Subcutaneous abdominal adipose tissue (tissue), 5 donors: ENCODE measurements around the gene KRT6B.
"Not testable (repeated sequence)": the region's sequence is repeated elsewhere in the genome, so short reads cannot be mapped to it uniquely, and the experiment has no call there.

Experiments used
- H3K27ac ChIP-seq: one replicate; pipeline ENCODE4 v1.7.0; 2013; ENCODE audit warnings: low read depth, mild to moderate bottlenecking, inconsistent platforms, low read length, moderate library complexity
- H3K27me3 ChIP-seq, 5 donors: one replicate each; pipeline ENCODE4 v1.7.0; 2013; ENCODE audit warnings: low read length in 5 of 5, inconsistent platforms in 1 of 5; ENCODE audit not compliant: control insufficient read depth in 5 of 5, insufficient read depth in 4 of 5
- H3K36me3 ChIP-seq, 5 donors: one replicate each; pipeline ENCODE4 v1.7.0; 2013; ENCODE audit warnings: low read length in 5 of 5; ENCODE audit not compliant: control insufficient read depth in 5 of 5, insufficient read depth in 5 of 5
- H3K4me1 ChIP-seq, 5 donors: one replicate each; pipeline ENCODE4 v1.7.0; 2013; ENCODE audit warnings: low read length in 5 of 5, mild to moderate bottlenecking in 3 of 5, moderate library complexity in 1 of 5; ENCODE audit not compliant: control insufficient read depth in 5 of 5, insufficient read depth in 5 of 5
- H3K4me3 ChIP-seq, 5 donors: one replicate each; pipeline ENCODE4 v1.7.0; 2013; ENCODE audit warnings: low read length in 5 of 5, low read depth in 1 of 5
- H3K9ac ChIP-seq, 5 donors: one replicate each; pipeline ENCODE4 v1.7.0; 2013; ENCODE audit warnings: low read length in 5 of 5, mild to moderate bottlenecking in 4 of 5, moderate library complexity in 3 of 5
- H3K9me3 ChIP-seq, 5 donors: one replicate each; pipeline ENCODE4 v1.7.0; 2013; ENCODE audit warnings: low read length in 5 of 5; ENCODE audit not compliant: control insufficient read depth in 5 of 5
- donor health status: healthy.
- donor health status: healthy.
- donor health status: healthy.
- donor health status: healthy.
- donor health status: healthy.

The KRT6B gene

DNA sequence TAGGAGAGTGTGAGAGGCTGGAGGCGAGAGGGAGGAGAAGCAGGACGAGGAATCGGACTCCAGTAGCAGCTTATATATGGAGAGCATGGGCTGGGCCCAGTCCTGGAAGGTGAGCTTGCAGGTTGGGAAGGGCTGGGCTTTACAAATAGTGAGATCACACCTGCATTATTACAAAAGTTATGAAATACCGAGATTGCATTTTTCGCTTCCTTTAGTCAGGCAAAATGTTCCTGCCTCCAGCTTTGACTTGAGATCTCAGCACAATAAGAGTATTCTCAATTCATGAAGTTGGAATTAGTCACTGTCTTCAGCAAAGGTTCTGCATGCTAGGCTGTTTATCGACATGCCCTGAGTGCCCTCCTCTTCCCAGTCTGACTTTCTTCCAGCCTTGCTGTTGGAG lies at the start of gene KRT6B:
TSS of gene KRT6B (minus strand) at position 46 of the 400 bp plus-strand sequence. CDS start 68 bp downstream, outside the sequence.
- H3K27ac ChIP-seq, result no peak within 1 kb of the TSS
- H3K9ac ChIP-seq, result no peak within 1 kb of the TSS
- no peaks in the 10 kb centered on the region for H3K9me3 ChIP-seq
- no peaks in the 10 kb centered on the region for H3K36me3 ChIP-seq
- no peak within 1 kb of the TSS for H3K4me3 ChIP-seq
- no peaks in the 10 kb centered on the region for H3K27me3 ChIP-seq
- no peaks in the 10 kb centered on the region for H3K4me1 ChIP-seq

DNA sequence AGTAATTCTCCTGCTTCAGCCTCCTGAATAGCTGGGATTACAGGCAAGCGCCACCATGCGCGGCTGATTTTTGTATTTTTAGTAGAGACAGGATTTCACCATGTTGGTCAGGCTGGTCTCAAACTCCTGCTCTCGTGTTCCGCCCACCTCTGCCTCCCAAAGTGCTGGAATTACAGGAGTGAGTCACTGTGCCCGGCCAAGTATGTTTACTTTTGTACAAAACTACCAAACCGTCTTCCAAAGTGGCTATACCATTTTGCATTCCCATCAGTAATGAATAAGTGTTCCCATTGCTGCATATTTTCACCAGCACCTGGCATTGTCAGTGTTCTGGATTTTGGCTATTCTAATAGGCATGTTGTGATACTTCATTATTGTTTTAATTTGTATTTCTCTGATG lies 49.5 kb upstream of the KRT6B start:
- no peak overlapping the region for H3K4me3 ChIP-seq
- no peaks in the 10 kb centered on the region for H3K27me3 ChIP-seq
- H3K9me3 ChIP-seq, result peaks cover 0 to 4% (median 0%) of the 10 kb centered on the region in 5 donors
- no peaks in the 10 kb centered on the region for H3K36me3 ChIP-seq
- H3K27ac ChIP-seq, result no peak overlapping the region
- H3K9ac ChIP-seq, result no peak overlapping the region
- peaks cover 0 to 4% (median 0%) of the 10 kb centered on the region in 5 donors for H3K4me1 ChIP-seq

DNA sequence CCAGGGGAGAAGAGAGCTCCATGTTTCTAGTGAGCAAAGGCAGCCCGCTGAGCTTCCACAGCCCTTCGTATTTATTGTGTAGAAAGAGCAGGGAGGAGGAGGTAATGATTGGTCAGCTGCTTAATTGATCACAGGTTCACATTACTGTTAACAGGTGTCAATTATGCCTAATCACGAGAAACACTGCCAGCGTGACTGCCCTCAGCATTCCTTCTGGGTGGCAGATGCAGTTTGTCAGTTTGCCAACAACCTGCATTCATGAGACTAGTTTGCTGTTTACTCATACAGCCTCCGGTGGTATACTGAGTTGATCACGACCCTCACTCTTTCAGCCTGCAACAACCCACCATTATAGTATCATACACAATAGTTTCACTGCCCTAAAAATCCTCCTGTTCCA lies 48.6 kb upstream of the KRT6B start:
- H3K4me3 ChIP-seq, H3K27ac ChIP-seq, H3K36me3 ChIP-seq, H3K9ac ChIP-seq, H3K9me3 ChIP-seq, H3K27me3 ChIP-seq: not testable (repeated sequence)
- H3K4me1 ChIP-seq, result peaks cover 0 to 11% (median 4%) of the 10 kb centered on the region in 5 donors

DNA sequence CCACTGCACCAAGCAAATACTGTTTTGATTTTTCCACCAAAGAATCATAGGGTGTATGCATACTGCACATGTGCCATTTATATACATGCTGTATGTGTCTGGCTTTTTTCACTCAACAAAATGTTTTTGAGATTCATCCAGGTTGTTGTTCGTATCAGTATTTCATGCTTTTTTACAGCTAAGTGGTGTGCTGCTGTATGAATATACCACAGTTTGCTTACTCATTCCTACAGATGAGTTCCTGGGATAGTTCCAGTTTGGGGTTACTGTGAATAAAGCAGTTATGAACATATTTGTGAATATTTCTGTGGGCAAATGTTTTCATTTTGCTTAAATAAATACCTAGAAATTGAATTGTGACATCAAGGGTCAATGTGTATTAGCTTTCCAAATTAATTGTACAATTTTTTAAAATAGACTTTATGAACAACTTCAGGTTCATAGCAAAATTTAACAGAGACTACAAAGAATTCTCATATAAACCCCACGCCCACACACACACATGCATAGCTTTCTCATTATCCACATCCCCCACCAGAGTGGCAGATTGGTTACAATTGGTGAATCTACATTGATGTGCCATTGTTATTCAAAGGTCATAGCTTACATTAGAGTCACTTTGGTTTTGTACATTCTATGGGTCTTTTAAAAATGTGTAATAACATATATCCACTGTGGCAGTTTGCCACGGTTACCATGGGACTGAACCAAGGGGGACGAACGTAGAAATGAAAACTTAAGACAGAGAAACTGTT lies 48.0 kb upstream of the KRT6B start:
- H3K4me1 ChIP-seq, result peaks cover 0 to 17% (median 10%) of the 10 kb centered on the region in 5 donors
- H3K9ac ChIP-seq, result no peak overlapping the region
- no peaks in the 10 kb centered on the region for H3K27me3 ChIP-seq
- peaks cover 0 to 4% (median 0%) of the 10 kb centered on the region in 5 donors for H3K9me3 ChIP-seq
- H3K27ac ChIP-seq, result no peak overlapping the region
- H3K36me3 ChIP-seq, result no peaks in the 10 kb centered on the region
- H3K4me3 ChIP-seq, result no peak overlapping the region

DNA sequence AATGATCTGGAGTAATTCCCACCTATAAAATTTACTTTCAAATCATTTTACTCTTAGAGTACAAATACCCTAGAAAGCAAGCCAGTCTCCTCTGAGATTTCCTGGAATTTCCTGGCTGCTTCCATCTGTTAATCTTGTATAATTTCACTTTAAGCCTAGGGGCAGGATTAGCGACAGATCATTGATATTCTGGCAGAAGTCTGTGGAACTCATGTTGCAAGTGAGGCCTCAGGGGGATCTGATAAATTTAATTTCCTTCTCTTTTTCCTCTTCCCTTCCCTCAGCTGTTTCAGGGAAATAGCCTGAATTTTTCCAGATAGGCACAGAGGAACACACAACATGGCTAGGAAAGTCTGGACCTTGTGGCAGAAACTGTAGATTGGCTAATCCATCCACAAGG lies 47.0 kb upstream of the KRT6B start:
- H3K36me3 ChIP-seq, result no peaks in the 10 kb centered on the region
- peaks cover 0 to 26% (median 19%) of the 10 kb centered on the region in 5 donors for H3K4me1 ChIP-seq
- H3K9ac ChIP-seq, result no peak overlapping the region
- no peak overlapping the region for H3K27ac ChIP-seq
- H3K4me3 ChIP-seq, result no peak overlapping the region
- H3K9me3 ChIP-seq, result peaks cover 0 to 4% (median 0%) of the 10 kb centered on the region in 5 donors
- H3K27me3 ChIP-seq, result peaks cover 0 to 4% (median 0%) of the 10 kb centered on the region in 5 donors

DNA sequence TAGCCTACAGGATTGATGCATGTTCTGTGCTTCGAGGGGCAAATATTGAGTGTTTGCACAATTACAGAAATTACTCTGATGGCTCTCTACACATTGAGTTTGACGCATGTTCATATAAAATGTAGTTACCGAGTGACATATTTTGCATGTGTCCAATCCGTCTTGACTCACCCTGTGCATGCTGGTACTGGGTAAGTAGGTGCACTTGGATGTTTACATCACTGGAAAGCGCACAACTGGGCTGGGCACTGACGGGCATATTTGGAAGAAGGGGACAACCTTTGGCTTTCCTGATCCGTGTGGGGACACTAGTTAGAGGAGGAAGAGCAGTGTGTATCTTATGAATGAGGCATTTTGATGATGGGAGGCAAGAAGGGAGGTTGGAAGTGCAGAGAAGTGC lies 46.0 kb upstream of the KRT6B start:
- Histone ChIP-seq H3K36me3 (no peaks in the 10 kb centered on the region), H3K4me1 (peaks cover 0 to 26% (median 19%) of the 10 kb centered on the region in 5 donors), H3K27ac (no peak overlapping the region), H3K4me3 (no peak overlapping the region), H3K27me3 (peaks cover 0 to 4% (median 0%) of the 10 kb centered on the region in 5 donors), H3K9me3 (peaks cover 0 to 3% (median 0%) of the 10 kb centered on the region in 5 donors), H3K9ac (no peak overlapping the region)

DNA sequence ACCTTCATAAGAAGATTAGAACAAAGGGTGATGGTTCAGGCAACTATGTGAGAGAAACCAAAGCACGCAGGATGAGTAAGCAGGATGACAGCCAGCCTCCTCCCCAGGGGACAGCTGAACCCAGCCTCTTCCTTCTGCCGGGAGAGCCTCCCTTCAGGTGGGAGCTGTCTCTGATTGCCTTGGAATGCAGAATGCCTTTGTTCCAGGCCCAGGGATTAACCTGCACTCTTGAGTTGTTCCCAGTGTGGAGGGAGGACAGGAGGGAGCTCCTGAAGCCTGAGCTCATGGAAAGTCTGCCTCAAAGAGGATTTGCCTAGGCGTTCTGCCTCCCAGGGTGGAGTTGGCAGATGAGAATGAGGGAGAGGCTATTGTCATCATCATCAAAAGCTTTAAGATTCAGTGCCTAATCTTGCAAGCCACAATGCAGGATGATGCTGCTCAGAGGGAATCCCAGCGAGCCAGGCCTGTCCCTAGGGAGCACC lies 44.7 kb upstream of the KRT6B start:
- H3K4me1 ChIP-seq, result peaks cover 0 to 26% (median 19%) of the 10 kb centered on the region in 5 donors
- no peaks in the 10 kb centered on the region for H3K36me3 ChIP-seq
- no peak overlapping the region for H3K27ac ChIP-seq

DNA sequence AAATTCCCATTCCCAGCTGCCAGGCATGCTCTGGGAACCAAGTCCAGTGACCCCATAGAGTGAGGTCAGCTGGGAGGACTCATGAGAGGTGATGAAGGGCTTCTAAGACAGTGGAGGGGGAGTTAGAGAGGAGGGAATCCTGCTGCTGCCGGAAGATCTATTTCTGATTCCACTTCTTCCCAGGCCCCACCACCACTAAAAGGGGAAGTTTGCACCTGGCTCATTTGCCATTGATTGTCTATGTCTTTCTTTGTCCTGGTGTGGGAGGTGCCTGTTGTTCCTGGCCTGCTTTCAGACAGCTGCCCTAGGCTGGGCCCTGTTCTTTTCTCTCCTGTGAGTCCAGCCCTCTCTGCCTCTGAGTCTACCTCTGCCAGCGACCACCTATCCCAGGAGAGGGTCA lies 44.1 kb upstream of the KRT6B start:
- Histone ChIP-seq H3K27ac (no peak overlapping the region), H3K4me1 (peaks cover 0 to 26% (median 19%) of the 10 kb centered on the region in 5 donors), H3K9me3 (no peaks in the 10 kb centered on the region), H3K27me3 (peaks cover 0 to 4% (median 0%) of the 10 kb centered on the region in 5 donors), H3K9ac (no peak overlapping the region), H3K4me3 (no peak overlapping the region), H3K36me3 (no peaks in the 10 kb centered on the region)

More for the DNA sequence above, 44.7 kb upstream of the KRT6B start:
- Histone ChIP-seq H3K4me3 (no peak overlapping the region), H3K9ac (peak overlapping the region in 1 of 5 donors; percentile 9), H3K27me3 (peaks cover 0 to 4% (median 0%) of the 10 kb centered on the region in 5 donors), H3K9me3 (no peaks in the 10 kb centered on the region)

DNA sequence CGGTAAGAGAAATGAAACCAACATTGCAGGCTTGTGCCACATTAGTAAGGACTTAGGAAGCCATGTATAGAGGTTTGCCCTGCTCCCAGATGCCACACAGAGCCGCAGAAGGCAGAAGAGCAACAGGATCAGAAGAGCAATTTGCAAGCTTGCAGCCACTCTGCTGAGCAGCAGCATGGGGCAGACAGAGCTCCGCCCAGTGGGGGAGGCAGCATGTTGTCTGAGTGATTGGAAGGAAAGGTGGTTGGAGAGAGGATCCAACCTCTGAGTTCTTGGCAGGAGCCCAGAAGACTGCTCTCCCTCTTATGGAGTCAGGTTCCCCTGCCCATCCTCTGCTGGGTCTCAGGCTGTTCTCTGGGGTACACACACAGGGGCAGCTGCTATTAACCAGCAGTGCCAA lies 43.4 kb upstream of the KRT6B start:
- Histone ChIP-seq H3K4me3 (no peak overlapping the region), H3K9me3 (no peaks in the 10 kb centered on the region), H3K27me3 (peaks cover 0 to 4% (median 0%) of the 10 kb centered on the region in 5 donors), H3K27ac (no peak overlapping the region), H3K9ac (no peak overlapping the region), H3K4me1 (peaks cover 0 to 26% (median 19%) of the 10 kb centered on the region in 5 donors), H3K36me3 (no peaks in the 10 kb centered on the region)

DNA sequence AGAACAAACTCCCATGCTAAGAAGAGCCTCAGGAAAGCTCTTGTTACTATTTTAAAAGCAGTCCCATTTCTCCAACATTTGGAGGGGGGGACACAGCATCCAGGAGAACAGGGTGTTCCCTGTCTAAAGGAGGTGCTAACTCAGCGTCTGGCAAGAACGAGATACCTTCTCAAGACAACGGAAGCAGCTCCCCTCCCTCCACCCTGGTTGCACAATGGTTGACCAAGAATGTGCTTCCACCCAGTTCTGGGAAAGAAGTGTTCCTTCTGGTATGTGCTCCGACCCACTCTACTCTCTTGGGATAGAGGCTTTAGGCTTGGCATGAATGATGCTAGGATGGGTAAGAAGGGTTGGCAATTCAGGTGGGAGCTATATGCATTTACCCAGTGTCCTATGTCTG lies 42.6 kb upstream of the KRT6B start:
- no peak overlapping the region for H3K27ac ChIP-seq

More for the DNA sequence above, 42.6 kb upstream of the KRT6B start:
- peaks cover 0 to 26% (median 19%) of the 10 kb centered on the region in 5 donors for H3K4me1 ChIP-seq
- peaks cover 0 to 4% (median 0%) of the 10 kb centered on the region in 5 donors for H3K27me3 ChIP-seq
- H3K36me3 ChIP-seq, result no peaks in the 10 kb centered on the region
- H3K9ac ChIP-seq, result no peak overlapping the region
- H3K4me3 ChIP-seq, result no peak overlapping the region
- H3K9me3 ChIP-seq, result no peaks in the 10 kb centered on the region
